Uterus (tissue), 4 donors: ENCODE results near the gene CAPN15. TPM values are rescaled to one million over a fixed set of nuclear protein-coding genes. Genes with fewer than 3 reads are reported as not detected.

Experiments
- DNase-seq, 2 donors: peaks; one replicate each; pipeline ENCODE4 v3.0.0-alpha.2; 2019 to 2020
- H3K27ac ChIP-seq, 2 donors: fragments of 200-600 bp; sonication (generic); 1 replicate in 1 of 2; 2 replicates in 1 of 2; pipeline ENCODE4 v1.5.1; 2016 to 2018
- H3K27me3 ChIP-seq, 2 donors: fragments of 200-600 bp; sonication (generic); one replicate each; pipeline ENCODE4 v1.5.1; 2018 to 2019; ENCODE audit warnings: control low read depth in 1 of 2
- H3K36me3 ChIP-seq, 2 donors: fragments of 200-600 bp; sonication (generic); one replicate each; pipeline ENCODE4 v1.5.1; 2019; ENCODE audit warnings: control low read depth in 1 of 2
- H3K4me1 ChIP-seq, 2 donors: fragments of 200-600 bp; sonication (generic); one replicate each; pipeline ENCODE4 v1.5.1; 2018 to 2019; ENCODE audit warnings: control low read depth in 1 of 2
- H3K4me3 ChIP-seq, 2 donors: fragments of 200-600 bp; sonication (generic); 1 replicate in 1 of 2; 2 replicates in 1 of 2; pipeline ENCODE4 v1.5.1; 2018 to 2019; ENCODE audit warnings: mild to moderate bottlenecking in 1 of 2
- H3K9me3 ChIP-seq, 2 donors: fragments of 200-600 bp; sonication (generic); one replicate each; pipeline ENCODE4 v1.5.1; 2019; ENCODE audit warnings: control low read depth in 1 of 2
- CTCF ChIP-seq, 4 experiments: fragments of 200-600 bp in 2 of 4; fragments of 450-650 bp in 2 of 4; sonication (generic) in 2 of 4; IDR thresholded peaks; one replicate each; pipeline ENCODE4 v1.5.1; 2016 to 2019; ENCODE audit warnings: antibody characterized with exemption in 4 of 4, mild to moderate bottlenecking in 2 of 4, moderate library complexity in 1 of 4
- POLR2A ChIP-seq, 2 donors: fragments of 450-650 bp; IDR thresholded peaks; one replicate each; pipeline ENCODE4 v1.6.1; 2016; ENCODE audit warnings: antibody characterized with exemption in 2 of 2, mild to moderate bottlenecking in 1 of 2, moderate library complexity in 1 of 2
- intact Hi-C: fragments of 100-400 bp; cut with DNase I; formaldehyde crosslinking; loops from one replicate; pipeline ENCODE4 v1.15.1; 2023; ENCODE audit warnings: low total_unique reads
- total RNA-seq, 4 donors: library from RNA; depleted of rRNA in 3 of 4; stranded (reverse); fragments of >200 nt in 3 of 4; gene quantifications; one replicate each; pipeline versions ENCODE4 v1.1.0 to v1.2.4, GENCODE V29; 2014 to 2023
- donor health status: DM: yes; HTN: yes; CAD: no.

CAPN15 gene
- total RNA-seq, 4 donors from 2014 or later, result 7.9 to 37.3 (median 19.3) TPM

- no peak overlapping the region for H3K4me3 ChIP-seq
- H3K9me3 ChIP-seq, result no peaks in the 10 kb centered on the region
- H3K4me1 ChIP-seq, result peaks cover 0 to 18% of the 10 kb centered on the region in 2 donors
- TF ChIP-seq POLR2A (IDR thresholded peaks at IDR 0.05) (no peak), CTCF (IDR thresholded peaks at IDR 0.05) (no peak)
- no peaks in the 10 kb centered on the region for H3K27me3 ChIP-seq
- H3K36me3 ChIP-seq, result no peaks in the 10 kb centered on the region
- peak in 1 of 2 donors; percentile 14 for DNase-seq
- no peak overlapping the region for H3K27ac ChIP-seq
- intact Hi-C loops, result no loop called here
These were observed 58.6 kb downstream of the CAPN15 start for GRCh38 chr16:586047-586644.

DNA sequence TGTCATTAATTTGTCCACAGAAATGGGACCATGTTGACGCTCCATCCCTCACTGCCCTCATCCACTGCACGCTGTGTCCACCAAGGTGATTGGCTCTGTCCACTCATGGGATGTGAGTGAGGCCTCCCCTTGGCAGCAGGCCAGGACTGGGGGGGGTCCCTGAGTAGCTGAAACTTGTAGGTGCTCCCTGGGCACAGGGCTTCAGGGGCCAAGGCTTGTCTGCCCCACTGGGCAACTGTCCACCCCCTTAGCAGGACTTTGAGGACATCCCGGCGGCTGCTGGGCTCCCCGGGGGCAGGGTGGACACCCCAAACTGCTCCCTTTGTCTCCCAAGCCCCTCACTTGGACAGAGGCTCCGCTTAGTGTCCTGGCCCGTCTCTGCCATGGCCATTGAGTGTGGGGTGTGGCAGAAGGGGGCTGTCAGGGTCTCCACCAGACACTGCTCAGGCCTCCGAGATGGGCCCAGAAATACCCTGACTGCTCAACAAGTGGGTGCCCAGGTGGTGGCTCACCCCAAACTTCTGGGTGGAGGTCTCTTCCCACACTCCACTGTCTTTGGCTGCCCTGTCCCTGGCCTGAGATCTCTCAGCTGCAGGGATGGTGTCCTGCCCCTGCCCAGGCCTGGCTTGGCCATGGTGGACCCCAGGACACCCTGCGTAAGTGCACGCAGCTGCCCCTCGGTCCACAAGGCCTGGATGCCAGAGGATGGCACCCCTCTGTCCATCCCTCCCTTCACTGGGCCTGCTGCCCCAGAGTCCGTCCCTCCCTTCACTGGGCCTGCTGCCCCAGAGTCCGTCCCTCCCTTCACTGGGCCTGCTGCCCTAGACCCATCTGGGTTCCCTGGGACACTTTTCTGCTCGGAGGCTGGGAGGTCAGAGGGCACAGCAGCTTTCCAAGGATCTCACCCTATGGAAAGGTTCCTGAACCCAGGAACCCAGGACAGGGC, 59.4 kb downstream of the CAPN15 start:
- peak in 1 of 2 donors; percentile 38 for DNase-seq
- Histone ChIP-seq H3K36me3 (no peaks in the 10 kb centered on the region), H3K9me3 (no peaks in the 10 kb centered on the region), H3K4me3 (no peak overlapping the region), H3K27ac (no peak overlapping the region), H3K4me1 (peaks cover 0 to 21% of the 10 kb centered on the region in 2 donors), H3K27me3 (no peaks in the 10 kb centered on the region)
- intact Hi-C loops, result no loop called here
- TF ChIP-seq POLR2A (IDR thresholded peaks at IDR 0.05) (no peak), CTCF (IDR thresholded peaks at IDR 0.05) (no peak)

- TF ChIP-seq POLR2A (IDR thresholded peaks at IDR 0.05) (no peak), CTCF (IDR thresholded peaks at IDR 0.05) (no peak)
- Histone ChIP-seq H3K4me1 (peaks cover 0 to 21% of the 10 kb centered on the region in 2 donors), H3K4me3 (peak overlapping the region; percentile 70 to 78), H3K36me3 (no peaks in the 10 kb centered on the region), H3K27ac (peak overlapping the region; percentile 97 to 98), H3K9me3 (no peaks in the 10 kb centered on the region), H3K27me3 (no peaks in the 10 kb centered on the region)
- intact Hi-C loops, result no loop called here
- DNase-seq, result peak in 1 of 2 donors; percentile 42
These were observed 61.1 kb downstream of the CAPN15 start for GRCh38 chr16:588639-588888.

DNA sequence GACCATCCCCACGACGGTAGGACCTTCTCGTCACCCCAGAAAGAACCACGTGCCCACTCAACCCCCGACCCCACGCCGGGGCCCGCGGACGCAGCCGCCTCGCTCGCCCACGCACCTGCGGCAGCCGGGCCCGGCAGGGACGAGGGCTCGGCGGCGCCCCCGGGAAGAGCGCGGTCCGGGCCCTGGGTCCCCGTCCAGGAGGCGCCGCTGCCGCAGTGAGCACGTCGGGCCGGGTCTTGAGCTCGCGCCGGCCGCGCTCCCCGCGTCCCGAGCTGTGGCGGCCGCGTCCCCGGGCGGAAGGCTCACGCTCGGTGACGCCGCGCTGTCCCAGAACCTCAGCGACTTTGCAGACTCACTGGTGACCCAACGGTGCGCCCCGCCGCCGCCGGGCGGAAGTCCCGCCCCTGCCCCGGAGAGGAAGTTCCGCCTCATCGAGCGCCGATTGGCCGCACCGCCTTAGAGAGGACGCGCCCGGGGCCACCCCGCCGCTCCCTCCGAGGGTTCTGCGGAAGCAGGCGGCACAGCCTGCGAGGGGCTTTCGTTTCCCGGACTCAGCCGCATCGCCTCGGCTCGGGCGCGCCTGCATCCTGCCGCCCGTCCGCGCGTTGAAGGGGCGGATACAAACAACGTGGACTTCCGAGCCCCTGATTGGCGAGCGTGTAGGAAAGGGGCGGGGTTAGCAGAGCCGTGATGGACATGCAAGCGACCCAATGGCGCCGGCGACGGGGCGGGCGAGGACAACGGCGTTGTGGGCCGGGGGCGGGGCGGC, 61.6 kb downstream of the CAPN15 start:
- TF ChIP-seq POLR2A (IDR thresholded peaks at IDR 0.05) (peak; percentile 70 to 81), CTCF (IDR thresholded peaks at IDR 0.05) (peak in 1 of 4 experiments; percentile 23)
- Histone ChIP-seq H3K36me3 (no peaks in the 10 kb centered on the region), H3K4me3 (peak overlapping the region; percentile 70 to 78), H3K27ac (peak overlapping the region; percentile 97 to 98), H3K4me1 (peaks cover 0 to 21% of the 10 kb centered on the region in 2 donors), H3K27me3 (no peaks in the 10 kb centered on the region), H3K9me3 (no peaks in the 10 kb centered on the region)
- intact Hi-C loops, result no loop called here
- DNase-seq, result peak; percentile 96 to 97
